HAP-1 (cell line): Measurements from ENCODE around the gene NECAB3.

ENCODE experiments used
- DNase-seq, 2 experiments: peaks; one replicate each; pipeline ENCODE4 v3.0.0-alpha.2; 2016 to 2020; ENCODE audit warnings: low spot score in 2 of 2
- H3K27me3 ChIP-seq: fragments of 250-450 bp; sonication (Bioruptor Pico); 2 replicates; pipeline ENCODE4 v1.5.1; 2020; ENCODE audit warnings: low read depth, mild to moderate bottlenecking, moderate library complexity
- H3K36me3 ChIP-seq: fragments of 250-450 bp; sonication (Bioruptor Pico); replicated peaks from 2 replicates; pipeline ENCODE4 v1.5.1; 2020; ENCODE audit warnings: mild to moderate bottlenecking
- H3K4me1 ChIP-seq: fragments of 250-450 bp; sonication (Bioruptor Pico); 2 replicates; pipeline ENCODE4 v1.5.1; 2020; ENCODE audit warnings: mild to moderate bottlenecking
- H3K4me3 ChIP-seq: fragments of 250-450 bp; sonication (Bioruptor Pico); 2 replicates; pipeline ENCODE4 v1.5.1; 2020; ENCODE audit warnings: mild to moderate bottlenecking, moderate library complexity
- H3K9me3 ChIP-seq: fragments of 250-450 bp; sonication (Bioruptor Pico); 2 replicates; pipeline ENCODE4 v1.5.1; 2020; ENCODE audit warnings: mild to moderate bottlenecking, moderate library complexity
- in situ Hi-C: fragments of 300-500 bp; cut with MboI; formaldehyde crosslinking; loops from 3 replicates; pipeline ENCODE4 v1.14.3; 2020; ENCODE audit warnings: low sequenced_read_pairs, inconsistent platforms, mixed read lengths

NECAB3 gene

GRCh38 chr20:33668466-33669155 is 5.6 kb downstream of the NECAB3 start:
- no peak for DNase-seq
- H3K4me1 ChIP-seq, result peaks cover 15% of the 10 kb centered on the region
- peaks cover 47% of the 10 kb centered on the region for H3K36me3 ChIP-seq
- in situ Hi-C loops, result no loop called here
- H3K27me3 ChIP-seq, result no peaks in the 10 kb centered on the region
- no peaks in the 10 kb centered on the region for H3K9me3 ChIP-seq
- no peak overlapping the region for H3K4me3 ChIP-seq

- H3K36me3 ChIP-seq, result peaks cover 47% of the 10 kb centered on the region
- H3K4me1 ChIP-seq, result peaks cover 14% of the 10 kb centered on the region
- no peak overlapping the region for H3K4me3 ChIP-seq
- peak in 1 of 2 experiments; percentile 57 for DNase-seq
- H3K27me3 ChIP-seq, result no peaks in the 10 kb centered on the region
- no peaks in the 10 kb centered on the region for H3K9me3 ChIP-seq
- in situ Hi-C loops, result no loop called here
These were observed 6.4 kb downstream of the NECAB3 start for GRCh38 chr20:33667676-33668465.

- in situ Hi-C loops, result no loop called here
- peaks cover 11% of the 10 kb centered on the region for H3K4me1 ChIP-seq
- H3K36me3 ChIP-seq, result peaks cover 47% of the 10 kb centered on the region
- DNase-seq, result no peak
- H3K27me3 ChIP-seq, result no peaks in the 10 kb centered on the region
- H3K4me3 ChIP-seq, result no peak overlapping the region
- H3K9me3 ChIP-seq, result no peaks in the 10 kb centered on the region
These were observed 7.0 kb downstream of the NECAB3 start for GRCh38 chr20:33667245-33667675.

- H3K4me1 ChIP-seq, result peaks cover 11% of the 10 kb centered on the region
- in situ Hi-C loops, result no loop called here
These were observed 7.7 kb downstream of the NECAB3 start, which contains the start of gene ACTL10 for GRCh38 chr20:33666293-33667244. Gene ACTL10 (plus strand): TSS chr20:33666943. CDS start chr20:33667498, 555 bp downstream.

GRCh38 chr20:33664762-33665144 is 9.5 kb downstream of the NECAB3 start:
- H3K27me3 ChIP-seq, result no peaks in the 10 kb centered on the region

More at GRCh38 chr20:33666293-33667244, 7.7 kb downstream of the NECAB3 start, which contains the start of gene ACTL10:
- DNase-seq, result peak in 1 of 2 experiments; percentile 72
- Histone ChIP-seq H3K36me3 (peaks cover 43% of the 10 kb centered on the region), H3K27me3 (no peaks in the 10 kb centered on the region), H3K9me3 (no peaks in the 10 kb centered on the region), H3K4me3 (no peak within 1 kb of the TSS)

GRCh38 chr20:33664085-33664761 is 10.0 kb downstream of the NECAB3 start:
- Histone ChIP-seq H3K4me1 (peaks cover 11% of the 10 kb centered on the region), H3K27me3 (no peaks in the 10 kb centered on the region), H3K4me3 (peak overlapping the region; percentile 65), H3K36me3 (peaks cover 29% of the 10 kb centered on the region), H3K9me3 (no peaks in the 10 kb centered on the region)
- peak in 1 of 2 experiments; percentile 35 for DNase-seq
- in situ Hi-C loops, result no loop called here

More at GRCh38 chr20:33664762-33665144, 9.5 kb downstream of the NECAB3 start:
- peaks cover 30% of the 10 kb centered on the region for H3K36me3 ChIP-seq
- in situ Hi-C loops, result no loop called here
- no peaks in the 10 kb centered on the region for H3K9me3 ChIP-seq
- H3K4me1 ChIP-seq, result peaks cover 11% of the 10 kb centered on the region
- DNase-seq, result no peak
- no peak overlapping the region; the same call in 1 of the 2 replicates for H3K4me3 ChIP-seq

GRCh38 chr20:33663161-33664084 is 10.8 kb downstream of the NECAB3 start:
- H3K36me3 ChIP-seq, result peaks cover 25% of the 10 kb centered on the region
- DNase-seq, result peak; percentile 77 to 88
- in situ Hi-C loops, result no loop called here
- no peaks in the 10 kb centered on the region for H3K27me3 ChIP-seq
- H3K4me3 ChIP-seq, result peak overlapping the region; percentile 65
- no peaks in the 10 kb centered on the region for H3K9me3 ChIP-seq
- H3K4me1 ChIP-seq, result peaks cover 11% of the 10 kb centered on the region

- Histone ChIP-seq H3K36me3 (peaks cover 22% of the 10 kb centered on the region), H3K4me3 (peak within 1 kb of the TSS; percentile 65), H3K9me3 (no peaks in the 10 kb centered on the region), H3K4me1 (peaks cover 11% of the 10 kb centered on the region), H3K27me3 (no peaks in the 10 kb centered on the region)
- DNase-seq, result no peak
- in situ Hi-C loops, result no loop called here
These were observed 12.1 kb downstream of the NECAB3 start, which contains the start of gene C20orf144 for GRCh38 chr20:33662172-33662571. Gene C20orf144 (plus strand): TSS chr20:33662327. CDS start chr20:33662346, 19 bp downstream.

- Histone ChIP-seq H3K9me3 (no peaks in the 10 kb centered on the region), H3K36me3 (peaks cover 22% of the 10 kb centered on the region), H3K4me1 (peaks cover 11% of the 10 kb centered on the region), H3K4me3 (no peak overlapping the region), H3K27me3 (no peaks in the 10 kb centered on the region)
- DNase-seq, result no peak
- in situ Hi-C loops, result no loop called here
These were observed 13.6 kb downstream of the NECAB3 start for GRCh38 chr20:33660685-33661058.

GRCh38 chr20:33660035-33660684 is 14.1 kb downstream of the NECAB3 start:
- in situ Hi-C loops, result no loop called here
- H3K9me3 ChIP-seq, result no peaks in the 10 kb centered on the region

GRCh38 chr20:33659341-33660034 is 14.7 kb downstream of the NECAB3 start:
- peaks cover 11% of the 10 kb centered on the region for H3K4me1 ChIP-seq
- no peaks in the 10 kb centered on the region for H3K27me3 ChIP-seq
- H3K9me3 ChIP-seq, result no peaks in the 10 kb centered on the region
- H3K4me3 ChIP-seq, result no peak overlapping the region
- H3K36me3 ChIP-seq, result peaks cover 22% of the 10 kb centered on the region
- in situ Hi-C loops, result no loop called here
- DNase-seq, result no peak

More at GRCh38 chr20:33660035-33660684, 14.1 kb downstream of the NECAB3 start:
- Histone ChIP-seq H3K4me1 (peaks cover 11% of the 10 kb centered on the region), H3K27me3 (no peaks in the 10 kb centered on the region), H3K4me3 (no peak overlapping the region), H3K36me3 (peaks cover 22% of the 10 kb centered on the region)
- DNase-seq, result no peak
